Measurements from ENCODE around the gene LAMA4.
"Not testable (repeated sequence)": the region's sequence is repeated elsewhere in the genome, so short reads cannot be mapped to it uniquely, and the experiment has no call there.

The LAMA4 gene

GRCh38 chr6:112203577-112204349 is 50.6 kb downstream of the LAMA4 start:
- no peaks in the 10 kb centered on the region for H3K4me1 ChIP-seq (ENCODE audit: control insufficient read depth, insufficient read depth, low read length)
- no peak overlapping the region for H3K4me3 ChIP-seq (ENCODE audit: low read length)
- no peaks in the 10 kb centered on the region for H3K27me3 ChIP-seq (ENCODE audit: control insufficient read depth, insufficient read depth, low read length)
- H3K36me3 ChIP-seq (ENCODE audit: control insufficient read depth, insufficient read depth, low read length), result no peaks in the 10 kb centered on the region
- no peak overlapping the region for H3K9ac ChIP-seq (ENCODE audit: low read length)
- H3K9me3 ChIP-seq (ENCODE audit: control insufficient read depth, low read length), result no peaks in the 10 kb centered on the region

GRCh38 chr6:112202639-112203341 is 51.6 kb downstream of the LAMA4 start:
- no peaks in the 10 kb centered on the region for H3K9me3 ChIP-seq (ENCODE audit: control insufficient read depth, low read length)
- H3K27me3 ChIP-seq (ENCODE audit: control insufficient read depth, insufficient read depth, low read length), result no peaks in the 10 kb centered on the region
- no peaks in the 10 kb centered on the region for H3K36me3 ChIP-seq (ENCODE audit: control insufficient read depth, insufficient read depth, low read length)
- no peak overlapping the region for H3K4me3 ChIP-seq (ENCODE audit: low read length)
- H3K9ac ChIP-seq (ENCODE audit: low read length), result no peak overlapping the region
- no peaks in the 10 kb centered on the region for H3K4me1 ChIP-seq (ENCODE audit: control insufficient read depth, insufficient read depth, low read length)

- H3K9me3 ChIP-seq (ENCODE audit: control insufficient read depth, low read length); H3K27me3 ChIP-seq (ENCODE audit: control insufficient read depth, insufficient read depth, low read length); H3K4me1 ChIP-seq (ENCODE audit: control insufficient read depth, insufficient read depth, low read length); H3K36me3 ChIP-seq (ENCODE audit: control insufficient read depth, insufficient read depth, low read length); H3K9ac ChIP-seq (ENCODE audit: low read length); H3K4me3 ChIP-seq (ENCODE audit: low read length): not testable (repeated sequence)
These were observed 54.0 kb downstream of the LAMA4 start for GRCh38 chr6:112200185-112200914.

DNA sequence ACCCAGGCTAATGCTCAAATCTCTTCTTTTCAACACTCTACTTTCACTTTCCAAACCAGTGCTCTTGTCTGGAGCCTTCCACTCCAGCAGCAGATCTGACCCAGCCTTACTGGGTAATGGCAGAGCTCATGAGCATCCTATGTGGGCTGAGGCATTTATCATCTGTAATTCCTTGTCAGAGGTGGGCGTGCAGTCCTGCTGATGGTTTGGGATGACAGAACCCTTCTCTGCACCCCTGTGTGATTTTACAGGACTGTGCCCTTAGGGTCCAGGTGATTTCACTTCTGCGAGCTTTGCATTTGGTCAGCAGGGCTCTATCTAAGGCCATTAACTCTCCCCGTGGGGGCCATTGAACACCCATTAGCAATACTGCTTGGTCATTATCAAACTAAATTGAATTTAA is 55.4 kb downstream of the LAMA4 start:
- Histone ChIP-seq H3K4me3 (ENCODE audit: low read length) (no peak overlapping the region), H3K27me3 (ENCODE audit: control insufficient read depth, insufficient read depth, low read length) (no peaks in the 10 kb centered on the region), H3K4me1 (ENCODE audit: control insufficient read depth, insufficient read depth, low read length) (no peaks in the 10 kb centered on the region), H3K9ac (ENCODE audit: low read length) (no peak overlapping the region), H3K36me3 (ENCODE audit: control insufficient read depth, insufficient read depth, low read length) (no peaks in the 10 kb centered on the region), H3K9me3 (ENCODE audit: control insufficient read depth, low read length) (no peaks in the 10 kb centered on the region)

- Histone ChIP-seq H3K27me3 (ENCODE audit: control insufficient read depth, insufficient read depth, low read length) (no peaks in the 10 kb centered on the region), H3K4me1 (ENCODE audit: control insufficient read depth, insufficient read depth, low read length) (no peaks in the 10 kb centered on the region), H3K9me3 (ENCODE audit: control insufficient read depth, low read length) (no peaks in the 10 kb centered on the region), H3K9ac (ENCODE audit: low read length) (no peak overlapping the region), H3K36me3 (ENCODE audit: control insufficient read depth, insufficient read depth, low read length) (no peaks in the 10 kb centered on the region), H3K4me3 (ENCODE audit: low read length) (no peak overlapping the region)
These were observed 55.8 kb downstream of the LAMA4 start for GRCh38 chr6:112198582-112198981.

DNA sequence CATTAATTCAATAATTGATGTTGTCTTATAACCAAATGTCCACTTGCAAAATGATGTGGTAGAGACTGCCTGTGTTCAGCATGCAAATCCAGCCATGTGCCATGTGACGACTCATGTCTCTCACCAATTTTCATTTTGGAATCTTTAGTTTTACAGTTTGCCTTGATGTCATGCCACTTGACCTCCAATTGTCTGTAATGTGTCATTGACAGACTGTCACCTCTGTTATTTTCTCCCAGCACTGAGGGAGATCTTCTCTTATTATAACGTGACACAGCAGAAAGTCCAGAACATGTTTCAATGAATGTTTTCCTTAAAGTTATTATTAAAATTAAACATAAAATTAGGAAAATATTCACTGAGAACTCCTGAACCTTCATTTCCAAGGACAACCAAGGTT is 56.7 kb downstream of the LAMA4 start:
- no peak overlapping the region for H3K9ac ChIP-seq (ENCODE audit: low read length)
- no peaks in the 10 kb centered on the region for H3K4me1 ChIP-seq (ENCODE audit: control insufficient read depth, insufficient read depth, low read length)
- H3K27me3 ChIP-seq (ENCODE audit: control insufficient read depth, insufficient read depth, low read length), result no peaks in the 10 kb centered on the region
- no peaks in the 10 kb centered on the region for H3K9me3 ChIP-seq (ENCODE audit: control insufficient read depth, low read length)
- no peaks in the 10 kb centered on the region for H3K36me3 ChIP-seq (ENCODE audit: control insufficient read depth, insufficient read depth, low read length)
- H3K4me3 ChIP-seq (ENCODE audit: low read length), result no peak overlapping the region

GRCh38 chr6:112196306-112196705 is 58.1 kb downstream of the LAMA4 start:
- Histone ChIP-seq H3K4me3 (ENCODE audit: low read length) (no peak overlapping the region), H3K9me3 (ENCODE audit: control insufficient read depth, low read length) (no peaks in the 10 kb centered on the region), H3K27me3 (ENCODE audit: control insufficient read depth, insufficient read depth, low read length) (no peaks in the 10 kb centered on the region), H3K36me3 (ENCODE audit: control insufficient read depth, insufficient read depth, low read length) (no peaks in the 10 kb centered on the region), H3K9ac (ENCODE audit: low read length) (no peak overlapping the region), H3K4me1 (ENCODE audit: control insufficient read depth, insufficient read depth, low read length) (no peaks in the 10 kb centered on the region)

- no peak overlapping the region for H3K9ac ChIP-seq (ENCODE audit: low read length)
- no peak overlapping the region for H3K4me3 ChIP-seq (ENCODE audit: low read length)
- H3K4me1 ChIP-seq (ENCODE audit: control insufficient read depth, insufficient read depth, low read length), result no peaks in the 10 kb centered on the region
- no peaks in the 10 kb centered on the region for H3K9me3 ChIP-seq (ENCODE audit: control insufficient read depth, low read length)
- H3K36me3 ChIP-seq (ENCODE audit: control insufficient read depth, insufficient read depth, low read length), result no peaks in the 10 kb centered on the region
- H3K27me3 ChIP-seq (ENCODE audit: control insufficient read depth, insufficient read depth, low read length), result no peaks in the 10 kb centered on the region
These were observed 59.2 kb downstream of the LAMA4 start for GRCh38 chr6:112195166-112195565.

GRCh38 chr6:112194511-112194910 is 59.9 kb downstream of the LAMA4 start:
- no peaks in the 10 kb centered on the region for H3K4me1 ChIP-seq (ENCODE audit: control insufficient read depth, insufficient read depth, low read length)
- no peaks in the 10 kb centered on the region for H3K27me3 ChIP-seq (ENCODE audit: control insufficient read depth, insufficient read depth, low read length)
- no peak overlapping the region for H3K4me3 ChIP-seq (ENCODE audit: low read length)
- no peak overlapping the region for H3K9ac ChIP-seq (ENCODE audit: low read length)
- H3K36me3 ChIP-seq (ENCODE audit: control insufficient read depth, insufficient read depth, low read length), result no peaks in the 10 kb centered on the region
- H3K9me3 ChIP-seq (ENCODE audit: control insufficient read depth, low read length), result no peaks in the 10 kb centered on the region

DNA sequence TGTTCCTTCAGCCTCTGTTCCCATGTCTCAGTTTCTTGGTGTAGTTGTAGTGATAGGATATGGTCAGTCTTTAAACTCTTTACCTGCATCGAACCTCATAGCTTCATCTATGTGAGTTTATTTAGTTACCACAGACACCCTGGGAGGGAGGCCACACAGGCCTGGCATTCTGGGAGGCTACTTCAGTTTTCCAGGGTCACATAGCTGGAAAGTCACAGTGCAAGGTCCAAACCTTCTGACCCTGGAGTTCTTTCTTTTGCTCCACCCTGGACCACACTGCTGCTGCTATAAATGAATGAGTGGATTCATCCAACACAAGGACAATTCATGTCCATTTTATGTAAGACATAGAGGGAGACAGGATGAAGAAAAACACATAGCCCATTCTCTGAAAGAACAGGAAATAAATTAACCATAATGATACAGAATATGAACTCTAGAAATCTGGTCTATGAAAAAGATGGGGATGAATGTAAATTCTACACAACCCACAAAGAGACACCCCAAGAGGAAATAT is 60.8 kb downstream of the LAMA4 start:
- H3K4me3 ChIP-seq (ENCODE audit: low read length), result no peak overlapping the region
- no peaks in the 10 kb centered on the region for H3K36me3 ChIP-seq (ENCODE audit: control insufficient read depth, insufficient read depth, low read length)
- no peak overlapping the region for H3K9ac ChIP-seq (ENCODE audit: low read length)
- no peaks in the 10 kb centered on the region for H3K4me1 ChIP-seq (ENCODE audit: control insufficient read depth, insufficient read depth, low read length)
- H3K9me3 ChIP-seq (ENCODE audit: control insufficient read depth, low read length), result no peaks in the 10 kb centered on the region
- no peaks in the 10 kb centered on the region for H3K27me3 ChIP-seq (ENCODE audit: control insufficient read depth, insufficient read depth, low read length)

- H3K9ac ChIP-seq (ENCODE audit: low read length), result no peak overlapping the region
- no peaks in the 10 kb centered on the region for H3K27me3 ChIP-seq (ENCODE audit: control insufficient read depth, insufficient read depth, low read length)
These were observed 61.2 kb downstream of the LAMA4 start for GRCh38 chr6:112193117-112193516.

GRCh38 chr6:112191509-112192020 is 62.8 kb downstream of the LAMA4 start:
- no peak overlapping the region for H3K9ac ChIP-seq (ENCODE audit: low read length)
- H3K4me3 ChIP-seq (ENCODE audit: low read length), result no peak overlapping the region
- no peaks in the 10 kb centered on the region for H3K36me3 ChIP-seq (ENCODE audit: control insufficient read depth, insufficient read depth, low read length)
- no peaks in the 10 kb centered on the region for H3K9me3 ChIP-seq (ENCODE audit: control insufficient read depth, low read length)
- H3K4me1 ChIP-seq (ENCODE audit: control insufficient read depth, insufficient read depth, low read length), result no peaks in the 10 kb centered on the region
- no peaks in the 10 kb centered on the region for H3K27me3 ChIP-seq (ENCODE audit: control insufficient read depth, insufficient read depth, low read length)

More at GRCh38 chr6:112193117-112193516, 61.2 kb downstream of the LAMA4 start:
- Histone ChIP-seq H3K4me3 (ENCODE audit: low read length) (no peak overlapping the region), H3K4me1 (ENCODE audit: control insufficient read depth, insufficient read depth, low read length) (no peaks in the 10 kb centered on the region), H3K9me3 (ENCODE audit: control insufficient read depth, low read length) (no peaks in the 10 kb centered on the region), H3K36me3 (ENCODE audit: control insufficient read depth, insufficient read depth, low read length) (no peaks in the 10 kb centered on the region)
